Measurements from ENCODE around the gene SPATA31C1. TPM values are rescaled to one million over a fixed set of nuclear protein-coding genes. Genes with fewer than 3 reads are reported as not detected.

The SPATA31C1 gene
- total RNA-seq = not detected in 2 replicates

DNA sequence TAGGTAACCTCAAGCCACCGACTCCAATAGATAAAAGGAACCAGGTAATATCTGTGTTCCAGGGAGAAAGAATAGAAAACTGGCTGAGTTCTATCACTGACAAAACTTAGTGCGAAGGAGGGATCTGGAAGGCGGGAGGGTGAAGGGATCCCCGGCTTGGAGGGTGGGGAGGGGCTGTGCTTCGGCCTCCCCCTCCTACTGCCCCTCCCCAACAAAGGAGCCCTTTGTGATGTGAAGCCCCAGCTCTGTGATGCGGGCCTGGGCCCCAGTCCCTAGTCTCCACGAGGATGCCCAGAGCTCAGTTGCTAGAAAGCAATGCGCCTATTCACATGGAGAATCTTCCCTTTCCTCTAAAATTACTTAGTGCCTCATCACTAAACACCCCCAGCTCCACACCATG is at the start of gene SPATA31C1:
SPATA31C1 (plus strand) TSS at position 301 of the 400 bp plus-strand sequence.

DNA sequence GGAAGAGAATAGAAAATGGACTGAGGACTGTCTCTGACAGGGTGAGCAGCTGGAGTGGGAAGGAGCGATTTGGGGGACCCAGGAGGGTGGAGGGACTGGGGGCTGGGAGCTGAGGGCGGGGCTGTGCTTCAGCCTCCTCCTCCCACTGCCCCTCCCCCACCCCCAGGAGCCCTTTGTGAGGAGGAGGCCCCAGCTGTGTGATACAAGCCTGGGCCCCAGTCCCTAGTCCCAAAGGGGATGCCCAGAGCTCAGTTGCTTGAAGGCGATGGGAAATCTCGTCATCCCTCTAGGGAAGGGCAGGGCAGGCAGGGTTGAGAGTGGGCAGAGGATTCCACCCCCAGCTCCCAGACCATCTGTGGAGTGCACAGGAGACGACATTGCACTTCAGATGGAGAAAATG is 35.1 kb upstream of the SPATA31C1 start, which contains the start of gene SPATA31E1:
SPATA31E1 (plus strand) TSS at position 251 of the 400 bp plus-strand sequence; CDS start at position 266, 15 bp downstream.

Other genes with a start within 250 kb of the SPATA31C1 start
- 93.1 and 129 TPM in 2 replicates for gene CTSL, start 191.8 kb upstream of the SPATA31C1 start, total RNA-seq
- gene SPATA31E1, start 35.1 kb upstream of the SPATA31C1 start, total RNA-seq = not detected in 2 replicates
- 0.56 and 0.90 TPM in 2 replicates for gene CDK20, start 56.6 kb downstream of the SPATA31C1 start, total RNA-seq
- gene SPATA31C2, start 220.5 kb downstream of the SPATA31C1 start, total RNA-seq = not detected in 2 replicates

Data from endothelial cell of coronary artery (primary cell).